PFSK-1 (cell line): ENCODE data around the gene KMT5C.

Experiments used
- FOXP2 ChIP-seq: optimal IDR thresholded peaks from 2 replicates; pipeline ENCODE3; 2011; ENCODE audit warnings: borderline replicate concordance, control low read depth, inconsistent platforms; ENCODE audit not compliant: insufficient read depth; ENCODE audit errors: extremely low read length, extremely low read depth
- SIN3A ChIP-seq: IDR thresholded peaks from 2 replicates; pipeline ENCODE4 v1.6.1; 2012; ENCODE audit warnings: mild to moderate bottlenecking, low read length, moderate library complexity, borderline replicate concordance; ENCODE audit not compliant: insufficient read depth

DNA sequence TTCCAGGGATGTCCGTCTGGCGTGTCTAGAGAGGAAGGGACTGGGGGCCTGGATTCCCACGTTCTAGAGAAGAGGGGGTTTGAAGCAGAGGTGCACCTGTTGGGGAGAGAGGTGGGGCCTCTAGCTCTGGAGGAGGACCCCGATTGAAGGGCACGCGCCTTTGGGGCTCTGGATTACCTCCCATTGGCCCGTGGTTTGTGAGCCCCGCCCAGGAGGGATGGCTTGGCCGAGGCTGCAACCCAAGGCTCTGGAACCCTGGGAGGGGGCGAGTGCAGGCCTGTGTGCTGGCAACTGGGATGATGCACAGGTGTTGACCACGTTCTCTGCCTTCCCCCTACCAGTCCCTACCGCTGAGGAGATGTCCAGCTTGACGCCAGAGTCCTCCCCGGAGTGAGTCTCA is 34.7 kb upstream of the KMT5C start:
- TF ChIP-seq SIN3A (no peak), FOXP2 (no peak)
